ENCODE measurements around the gene NHSL2. TPM values are rescaled to one million over a fixed set of nuclear protein-coding genes. Genes with fewer than 3 reads are reported as not detected.
"Not testable (repeated sequence)": the region's sequence is repeated elsewhere in the genome, so short reads cannot be mapped to it uniquely, and the experiment has no call there.

NHSL2 gene
- total RNA-seq, 2 donors from 2014 or later = 32.4 to 46.1 TPM

DNA sequence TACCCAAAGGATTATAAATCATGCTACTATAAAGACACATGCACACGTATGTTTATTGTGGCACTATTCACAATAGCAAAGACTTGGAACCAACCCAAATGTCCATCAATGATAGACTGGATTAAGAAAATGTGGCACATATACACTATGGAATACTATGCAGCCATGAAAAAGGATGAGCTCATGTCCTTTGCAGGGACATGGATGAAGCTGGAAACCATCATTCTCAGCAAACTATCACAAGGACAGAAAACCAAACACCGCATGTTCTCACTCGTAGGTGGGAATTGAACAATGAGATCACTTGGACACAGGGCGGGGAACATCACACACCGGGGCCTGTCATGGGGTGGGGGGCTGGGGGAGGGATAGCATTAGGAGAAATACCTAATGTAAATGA lies 265.6 kb downstream of the NHSL2 start:
- intact Hi-C loops (cut with DNase I); DNase-seq (ENCODE audit: low spot score): not testable (repeated sequence)

DNA sequence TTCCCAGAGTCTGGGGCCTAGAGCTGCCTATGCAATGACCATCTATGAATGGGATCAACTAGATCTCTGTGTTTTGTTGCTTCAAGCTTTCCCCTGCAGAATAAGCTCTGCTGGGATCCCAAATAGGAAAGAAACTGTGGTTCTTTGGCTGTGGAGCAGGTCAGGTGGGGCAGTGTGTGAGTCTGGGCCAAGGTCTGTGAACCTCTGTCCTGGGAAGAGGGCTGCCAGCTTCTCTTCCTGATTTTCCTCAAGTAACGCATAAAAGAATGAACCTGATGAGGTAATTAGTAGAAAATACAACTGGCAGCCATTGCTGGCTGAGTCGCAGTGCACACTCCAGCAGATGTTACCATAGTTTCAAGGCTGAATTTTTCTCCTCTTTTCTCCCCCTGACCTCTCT lies 266.3 kb downstream of the NHSL2 start:
- intact Hi-C loops (cut with DNase I) = no loop called here
- no peak for DNase-seq (ENCODE audit: low spot score)

DNA sequence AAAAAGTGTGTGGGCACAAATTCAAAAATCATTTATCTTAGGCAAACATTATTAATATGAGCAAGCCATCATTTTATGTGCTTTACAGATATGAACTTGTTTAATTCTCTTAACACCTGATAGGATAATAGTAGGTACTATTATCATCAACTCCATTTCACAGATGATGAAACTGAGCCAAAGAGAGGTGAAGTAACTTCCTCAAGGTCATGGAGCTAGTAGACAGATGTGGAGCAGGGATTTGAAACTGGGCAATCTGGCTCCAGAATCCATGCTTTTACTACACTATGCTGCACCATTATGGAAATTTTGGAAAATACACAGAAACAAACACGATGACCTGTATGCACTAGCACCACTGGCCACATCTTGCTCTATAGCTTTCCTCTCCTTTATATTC lies 269.9 kb downstream of the NHSL2 start:
- intact Hi-C loops (cut with DNase I) = no loop called here
- DNase-seq (ENCODE audit: low spot score) = no peak

DNA sequence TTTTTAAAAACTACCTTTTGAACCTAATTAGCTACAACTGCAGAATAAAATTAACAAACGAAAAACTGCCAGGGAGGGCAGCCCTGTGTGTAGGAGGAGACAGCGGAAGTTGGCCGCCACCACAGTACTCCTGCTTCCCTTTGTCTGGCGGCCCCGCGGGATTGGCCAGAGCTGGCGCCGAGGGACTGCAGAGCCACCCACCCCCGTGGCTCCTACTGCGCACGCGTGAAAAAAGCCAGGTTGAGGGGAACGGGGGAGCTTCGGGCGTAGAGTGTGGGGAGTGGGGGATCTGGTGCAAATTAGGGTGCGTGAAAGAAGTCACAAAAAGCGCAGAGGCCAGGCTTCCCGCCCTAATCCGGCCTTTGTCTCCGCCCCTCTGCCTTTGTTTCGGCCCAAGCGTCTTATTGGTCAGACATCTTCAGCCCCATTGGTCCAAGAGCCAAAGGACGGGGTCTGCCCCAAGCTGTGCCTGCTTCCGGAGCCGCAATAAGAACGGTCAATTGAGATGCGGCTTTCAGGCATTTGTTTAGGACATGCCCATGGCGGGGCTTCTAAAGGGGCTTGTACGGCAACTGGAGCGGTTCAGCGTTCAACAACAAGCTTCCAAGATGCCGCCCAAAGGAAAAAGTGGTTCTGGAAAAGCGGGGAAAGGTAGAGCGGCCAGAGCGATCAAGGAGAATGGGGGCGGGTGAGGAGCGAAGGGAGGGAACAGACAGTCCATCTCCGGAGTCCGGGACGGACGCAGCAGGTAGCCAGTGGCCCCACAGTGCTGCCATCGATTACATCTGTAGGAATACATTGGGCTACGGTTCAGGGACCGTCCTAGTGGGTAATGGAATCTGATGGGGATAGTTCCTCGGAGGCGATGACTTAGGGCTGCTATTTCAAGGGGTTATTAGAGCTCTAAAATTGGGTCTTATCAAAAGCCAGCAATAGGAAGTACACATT lies 270.8 kb downstream of the NHSL2 start, which contains the start of gene PIN4:
Gene PIN4 (plus strand): TSS at position 580 of the 948 bp plus-strand sequence. CDS start 29 bp downstream, at position 609.
- intact Hi-C loops (cut with DNase I) = no loop called here
- peak; percentile 96 for DNase-seq (ENCODE audit: low spot score)

DNA sequence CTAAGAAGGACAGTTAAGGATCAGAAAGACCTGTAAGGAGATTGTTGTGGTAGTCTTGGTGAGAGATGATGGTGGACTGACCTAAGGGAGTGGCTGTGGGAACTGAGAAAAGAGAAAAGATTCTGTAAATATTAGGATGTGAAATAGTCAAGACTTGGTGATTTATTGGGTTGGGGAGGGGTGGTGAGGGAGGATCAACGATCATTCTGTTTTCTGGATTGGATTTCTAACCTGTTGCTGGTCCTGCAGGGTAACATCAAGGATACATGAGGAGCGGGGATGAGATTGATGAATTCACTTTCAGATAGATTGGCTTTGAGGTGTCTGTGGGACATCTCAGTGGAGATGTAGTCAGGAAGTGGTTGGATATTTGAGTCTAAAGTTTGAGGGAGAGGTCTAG lies 272.3 kb downstream of the NHSL2 start:
- no peak for DNase-seq (ENCODE audit: low spot score)
- intact Hi-C loops (cut with DNase I) = no loop called here

DNA sequence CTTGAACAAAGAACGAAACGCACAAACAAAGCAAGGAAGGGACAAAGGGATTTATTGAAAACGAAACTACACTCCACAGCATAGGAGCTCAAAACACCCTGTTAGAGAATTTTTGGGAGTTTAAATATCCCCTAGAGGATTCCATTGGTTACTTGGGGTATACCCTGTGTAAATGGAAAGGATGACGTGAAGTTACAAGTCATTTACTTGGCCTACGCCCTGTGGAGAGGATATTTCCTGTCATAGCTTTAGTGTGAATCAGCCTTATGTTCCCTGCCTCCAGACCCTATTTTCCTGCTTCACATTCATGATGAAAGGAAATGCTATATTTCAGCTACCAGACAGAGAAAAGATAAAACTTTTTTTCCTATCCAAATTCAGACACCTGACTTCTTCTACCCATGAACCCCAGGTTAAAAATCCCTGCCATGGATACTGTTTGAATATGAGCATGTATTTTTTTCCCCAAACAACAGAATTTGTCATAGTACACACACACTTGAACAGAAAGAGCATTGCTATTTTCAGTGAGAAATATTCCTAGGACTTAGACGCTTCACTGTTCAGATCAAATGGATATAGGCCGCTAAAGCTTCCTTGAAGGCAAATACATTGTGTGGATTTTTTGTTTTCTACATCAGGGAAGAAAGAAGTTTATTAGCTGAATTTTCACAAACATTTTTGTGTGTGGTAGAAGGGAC lies 291.3 kb downstream of the NHSL2 start:
- intact Hi-C loops (cut with DNase I) = no loop called here
- no peak for DNase-seq (ENCODE audit: low spot score)

Other genes starting within 250 kb of the NHSL2 start
- gene CXorf49, start 192.6 kb upstream of the NHSL2 start, total RNA-seq = not detected
- gene CXorf49B, start 147.5 kb upstream of the NHSL2 start, total RNA-seq = not detected
- gene RTL5, start 221.1 kb downstream of the NHSL2 start, total RNA-seq = 10 to 100 TPM in 1 of 2 donors, 1 to 10 TPM in 1; 8.9 to 10.7 TPM